DOHH2 (cell line): ENCODE results near the gene RNPEPL1.

ENCODE experiments used
- CTCF ChIP-seq: fragments of 200-600 bp; sonication (generic); IDR thresholded peaks from one replicate; pipeline ENCODE4 v1.5.1; 2014; ENCODE audit warnings: antibody characterized with exemption, mild to moderate bottlenecking, low read depth, low read length; ENCODE audit not compliant: poor library complexity, severe bottlenecking
- EZH2phosphoT487 ChIP-seq: fragments of 200-600 bp; sonication (generic); IDR thresholded peaks from 2 replicates; pipeline ENCODE4 v1.6.1; 2017; ENCODE audit warnings: borderline replicate concordance, mild to moderate bottlenecking, antibody characterized with exemption, low read length, moderate library complexity, mixed read lengths

GRCh38 chr2:240566203-240567136 is 1.8 kb upstream of the RNPEPL1 start:
- TF ChIP-seq CTCF (peak; percentile 77), EZH2phosphoT487 (no peak)
